ENCODE data around the gene THG1L.
"Not testable (repeated sequence)": the region's sequence is repeated elsewhere in the genome, so short reads cannot be mapped to it uniquely, and the experiment has no call there.

Gene THG1L

GRCh38 chr5:157727858-157728257 lies 3.4 kb upstream of the THG1L start:
- not testable (repeated sequence) for DNase-seq (ENCODE audit: low read depth)

- DNase-seq (ENCODE audit: low read depth) = no peak
Measured at GRCh38 chr5:157729858-157730257, 1.4 kb upstream of the THG1L start.

GRCh38 chr5:157730900-157731271 lies 334 bp upstream of the THG1L start:
- no peak for DNase-seq (ENCODE audit: low read depth)

GRCh38 chr5:157732130-157732514 lies 902 bp downstream of the THG1L start:
- no peak for DNase-seq (ENCODE audit: low read depth)

- no peak for DNase-seq (ENCODE audit: low read depth)
Measured at GRCh38 chr5:157732596-157733262, 1.5 kb downstream of the THG1L start.

GRCh38 chr5:157734436-157734835 lies 3.2 kb downstream of the THG1L start:
- DNase-seq (ENCODE audit: low read depth) = no peak

GRCh38 chr5:157735991-157736390 lies 4.8 kb downstream of the THG1L start:
- no peak for DNase-seq (ENCODE audit: low read depth)

- no peak for DNase-seq (ENCODE audit: low read depth)
Measured at GRCh38 chr5:157739388-157740228, 8.4 kb downstream of the THG1L start.

- DNase-seq (ENCODE audit: low read depth) = no peak
Measured at GRCh38 chr5:157740229-157740610, 9.0 kb downstream of the THG1L start.

- no peak for DNase-seq (ENCODE audit: low read depth)
Measured at GRCh38 chr5:157741131-157741530, 9.9 kb downstream of the THG1L start.

- DNase-seq (ENCODE audit: low read depth) = peak; percentile 94
Measured at GRCh38 chr5:157743163-157744050, 12.2 kb downstream of the THG1L start, which contains the start of gene LSM11. Gene LSM11 (plus strand): TSS chr5:157743712. CDS start chr5:157743751, 39 bp downstream.

- DNase-seq (ENCODE audit: low read depth) = peak; percentile 31
Measured at GRCh38 chr5:157744051-157745011, 13.1 kb downstream of the THG1L start.

- no peak for DNase-seq (ENCODE audit: low read depth)
Measured at GRCh38 chr5:157745041-157745456, 13.8 kb downstream of the THG1L start.

GRCh38 chr5:157747173-157747740 lies 16.0 kb downstream of the THG1L start:
- DNase-seq (ENCODE audit: low read depth) = no peak

- no peak for DNase-seq (ENCODE audit: low read depth)
Measured at GRCh38 chr5:157747766-157748700, 16.8 kb downstream of the THG1L start.

GRCh38 chr5:157748760-157749461 lies 17.7 kb downstream of the THG1L start:
- no peak for DNase-seq (ENCODE audit: low read depth)

GRCh38 chr5:157749462-157749799 lies 18.2 kb downstream of the THG1L start:
- DNase-seq (ENCODE audit: low read depth) = no peak

GRCh38 chr5:157750320-157750719 lies 19.1 kb downstream of the THG1L start:
- DNase-seq (ENCODE audit: low read depth) = no peak

GRCh38 chr5:157756122-157756521 lies 24.9 kb downstream of the THG1L start:
- DNase-seq (ENCODE audit: low read depth) = no peak
